Mesenchymal stem cell (in vitro differentiated cells and primary cell): ENCODE results near the gene TRH.
A peak's percentile ranks its signal among the peaks of the same experiment; 100 is the strongest.
"Not testable (repeated sequence)": the region's sequence is repeated elsewhere in the genome, so short reads cannot be mapped to it uniquely, and the experiment has no call there.

Experiments used
- DNase-seq: peaks from one replicate; pipeline ENCODE4 v3.0.0-alpha.2; 2013
- H2AFZ ChIP-seq: one replicate; pipeline ENCODE4 v1.6.1; 2013; ENCODE audit warnings: low read depth, mild to moderate bottlenecking, control low read depth, inconsistent platforms, low read length, moderate library complexity
- H2AK5ac ChIP-seq: 2 replicates; pipeline ENCODE4 v1.6.1; 2013; ENCODE audit warnings: low read length, moderate library complexity, mild to moderate bottlenecking, inconsistent platforms; ENCODE audit not compliant: severe bottlenecking
- H2BK120ac ChIP-seq: one replicate; pipeline ENCODE4 v1.6.1; 2013; ENCODE audit warnings: low read depth, mild to moderate bottlenecking, inconsistent platforms, low read length, moderate library complexity
- H2BK12ac ChIP-seq, 2 experiments: one replicate each; pipeline ENCODE4 v1.6.1; 2013; ENCODE audit warnings: inconsistent platforms in 2 of 2, low read length in 2 of 2, mild to moderate bottlenecking in 2 of 2, moderate library complexity in 2 of 2, control low read depth in 1 of 2
- H2BK15ac ChIP-seq: one replicate; pipeline ENCODE4 v1.6.1; 2013; ENCODE audit warnings: mild to moderate bottlenecking, low read depth, inconsistent platforms; ENCODE audit not compliant: poor library complexity, severe bottlenecking
- H2BK5ac ChIP-seq: 2 replicates; pipeline ENCODE4 v1.6.1; 2013; ENCODE audit warnings: low read depth, mild to moderate bottlenecking, low read length, control low read depth, inconsistent platforms; ENCODE audit not compliant: poor library complexity, severe bottlenecking
- H3K14ac ChIP-seq, 2 experiments: one replicate each; pipeline ENCODE4 v1.6.1; 2013; ENCODE audit warnings: inconsistent platforms in 2 of 2, low read length in 2 of 2, control low read depth in 1 of 2, mild to moderate bottlenecking in 1 of 2, moderate library complexity in 1 of 2
- H3K18ac ChIP-seq, 2 experiments: one replicate each; pipeline ENCODE4 v1.6.1; 2013; ENCODE audit warnings: inconsistent platforms in 2 of 2, low read length in 2 of 2, control low read depth in 1 of 2, low read depth in 1 of 2, mild to moderate bottlenecking in 1 of 2
- H3K23ac ChIP-seq, 2 experiments: one replicate each; pipeline ENCODE4 v1.6.1; 2013; ENCODE audit warnings: inconsistent platforms in 2 of 2, low read length in 2 of 2, mild to moderate bottlenecking in 2 of 2, moderate library complexity in 2 of 2, control low read depth in 1 of 2
- H3K27ac ChIP-seq: 2 replicates; pipeline ENCODE4 v1.5.1; 2013; ENCODE audit warnings: mild to moderate bottlenecking, moderate library complexity, low read length, control low read depth, inconsistent platforms; ENCODE audit not compliant: poor library complexity, severe bottlenecking
- H3K27me3 ChIP-seq, 2 experiments: 2 replicates each; pipeline versions ENCODE4 v1.6.1 to v1.7.0; 2013; ENCODE audit warnings: low read length in 2 of 2, mild to moderate bottlenecking in 2 of 2, moderate library complexity in 2 of 2, control low read depth in 1 of 2, inconsistent platforms in 1 of 2; ENCODE audit not compliant: control insufficient read depth in 1 of 2, insufficient read depth in 1 of 2
- H3K36me3 ChIP-seq, 2 experiments: 2 replicates each; pipeline versions ENCODE4 v1.6.1 to v1.7.0; 2013; ENCODE audit warnings: low read length in 2 of 2, control low read depth in 1 of 2, inconsistent platforms in 1 of 2, low read depth in 1 of 2, mild to moderate bottlenecking in 1 of 2; ENCODE audit not compliant: insufficient read depth in 2 of 2, control insufficient read depth in 1 of 2
- H3K4ac ChIP-seq, 2 experiments: one replicate each; pipeline ENCODE4 v1.6.1; 2013; ENCODE audit warnings: inconsistent platforms in 2 of 2, low read length in 2 of 2, mild to moderate bottlenecking in 2 of 2, moderate library complexity in 2 of 2, control low read depth in 1 of 2, low read depth in 1 of 2
- H3K4me1 ChIP-seq: 2 replicates; pipeline ENCODE4 v1.6.1; 2013; ENCODE audit warnings: low read depth, low read length, control low read depth; ENCODE audit not compliant: control insufficient read depth, insufficient read depth
- H3K4me2 ChIP-seq: 2 replicates; pipeline ENCODE4 v1.6.1; 2013; ENCODE audit warnings: low read length, mild to moderate bottlenecking, inconsistent platforms; ENCODE audit not compliant: poor library complexity, severe bottlenecking
- H3K4me3 ChIP-seq, 2 experiments: 2 replicates each; pipeline versions ENCODE4 v1.5.1 to v1.7.0; 2013; ENCODE audit warnings: low read length in 2 of 2, mild to moderate bottlenecking in 2 of 2, control low read depth in 1 of 2, low read depth in 1 of 2; ENCODE audit not compliant: insufficient read depth in 1 of 2
- H3K79me1 ChIP-seq: replicated peaks from 2 replicates; pipeline ENCODE4 v1.6.1; 2013; ENCODE audit warnings: mild to moderate bottlenecking, control low read depth, low read length, inconsistent platforms; ENCODE audit not compliant: poor library complexity, severe bottlenecking
- H3K9ac ChIP-seq: 2 replicates; pipeline ENCODE4 v1.7.0; 2013; ENCODE audit warnings: mild to moderate bottlenecking, low read length, moderate library complexity
- H3K9me3 ChIP-seq: 2 replicates; pipeline ENCODE4 v1.7.0; 2013; ENCODE audit warnings: mild to moderate bottlenecking, low read length; ENCODE audit not compliant: control insufficient read depth
- H4K8ac ChIP-seq: one replicate; pipeline ENCODE4 v1.6.1; 2013; ENCODE audit warnings: inconsistent platforms, mild to moderate bottlenecking, low read length, moderate library complexity
- H4K91ac ChIP-seq: one replicate; pipeline ENCODE4 v1.6.1; 2013; ENCODE audit warnings: mild to moderate bottlenecking, low read length, inconsistent platforms
- WGBS: methylation state at CpG from one replicate; pipeline ENCODE4 v1.1.7; 2013; ENCODE audit warnings: mixed read lengths; 5-methylcytosine and 5-hydroxymethylcytosine counted together

TRH gene

GRCh38 chr3:129999176-129999575 lies 24.7 kb downstream of the TRH start:
- not testable (repeated sequence) for H4K8ac ChIP-seq, H4K91ac ChIP-seq, H3K79me1 ChIP-seq, H2BK12ac ChIP-seq, H3K4me3 ChIP-seq, H3K18ac ChIP-seq, H2BK120ac ChIP-seq, H3K4me2 ChIP-seq, H3K9ac ChIP-seq, H2BK5ac ChIP-seq, H2BK15ac ChIP-seq, H3K36me3 ChIP-seq, H2AFZ ChIP-seq, DNase-seq, H3K9me3 ChIP-seq, H3K4ac ChIP-seq, H3K4me1 ChIP-seq, H3K23ac ChIP-seq, H3K27ac ChIP-seq, H3K14ac ChIP-seq, H2AK5ac ChIP-seq
- WGBS: 71% methylated on average over 5 of the region's 5 CpGs
- peaks cover 41 to 49% of the 10 kb centered on the region in 2 experiments for H3K27me3 ChIP-seq

- H3K4ac ChIP-seq, H3K23ac ChIP-seq, H2BK120ac ChIP-seq, H3K9me3 ChIP-seq, H2AK5ac ChIP-seq, H4K8ac ChIP-seq, H3K18ac ChIP-seq, H4K91ac ChIP-seq, H3K27ac ChIP-seq, H3K4me1 ChIP-seq, H2AFZ ChIP-seq, H3K36me3 ChIP-seq, H3K79me1 ChIP-seq, H3K14ac ChIP-seq, H2BK12ac ChIP-seq, H2BK15ac ChIP-seq, H2BK5ac ChIP-seq: not testable (repeated sequence)
- peaks cover 25 to 39% of the 10 kb centered on the region in 2 experiments for H3K27me3 ChIP-seq
- WGBS: 9% methylated on average over 29 of the region's 86 CpGs
- peak overlapping the region; percentile 49 for H3K9ac ChIP-seq
- peak; percentile 30 for DNase-seq
- H3K4me3 ChIP-seq: peak overlapping the region; percentile 46 to 68
- H3K4me2 ChIP-seq: peak overlapping the region; percentile 77
These were observed 28.4 kb downstream of the TRH start for GRCh38 chr3:130002666-130003598.

GRCh38 chr3:130010556-130010955 lies 36.0 kb downstream of the TRH start:
- no peaks in the 10 kb centered on the region for H3K9me3 ChIP-seq
- no peak overlapping the region for H2AK5ac ChIP-seq
- no peak overlapping the region for H3K4me2 ChIP-seq
- H2BK120ac ChIP-seq: no peak overlapping the region
- H3K27ac ChIP-seq: no peak overlapping the region
- H3K23ac ChIP-seq: no peak overlapping the region
- no peak overlapping the region for H2AFZ ChIP-seq
- WGBS: 87% methylated on average over 19 of the region's 19 CpGs
- no peak overlapping the region for H3K4ac ChIP-seq
- H3K4me1 ChIP-seq: no peaks in the 10 kb centered on the region
- no peak overlapping the region for H3K14ac ChIP-seq
- H2BK5ac ChIP-seq: no peak overlapping the region
- peaks cover 6 to 25% of the 10 kb centered on the region in 2 experiments for H3K27me3 ChIP-seq
- no peak overlapping the region for H2BK15ac ChIP-seq
- no peaks in the 10 kb centered on the region for H3K36me3 ChIP-seq
- no peak overlapping the region for H4K91ac ChIP-seq
- no peaks in the 10 kb centered on the region for H3K79me1 ChIP-seq
- no peak overlapping the region for H2BK12ac ChIP-seq
- H3K18ac ChIP-seq: no peak overlapping the region
- no peak overlapping the region for H3K9ac ChIP-seq
- H3K4me3 ChIP-seq: no peak overlapping the region
- no peak for DNase-seq
- H4K8ac ChIP-seq: no peak overlapping the region

GRCh38 chr3:130012108-130012507 lies 37.6 kb downstream of the TRH start:
- not testable (repeated sequence) for H2BK5ac ChIP-seq, H3K79me1 ChIP-seq, H3K4ac ChIP-seq, H3K9ac ChIP-seq, H2AK5ac ChIP-seq, H2AFZ ChIP-seq, H3K27ac ChIP-seq, DNase-seq, H3K4me2 ChIP-seq, H2BK120ac ChIP-seq, H2BK15ac ChIP-seq, H3K9me3 ChIP-seq, H3K4me3 ChIP-seq, H4K91ac ChIP-seq, H3K14ac ChIP-seq, H2BK12ac ChIP-seq, H3K23ac ChIP-seq, H4K8ac ChIP-seq, H3K4me1 ChIP-seq, H3K18ac ChIP-seq, H3K36me3 ChIP-seq
- peaks cover under 1 to 20% of the 10 kb centered on the region in 2 experiments for H3K27me3 ChIP-seq
